ENCODE measurements around the gene MICALL1.

DNA sequence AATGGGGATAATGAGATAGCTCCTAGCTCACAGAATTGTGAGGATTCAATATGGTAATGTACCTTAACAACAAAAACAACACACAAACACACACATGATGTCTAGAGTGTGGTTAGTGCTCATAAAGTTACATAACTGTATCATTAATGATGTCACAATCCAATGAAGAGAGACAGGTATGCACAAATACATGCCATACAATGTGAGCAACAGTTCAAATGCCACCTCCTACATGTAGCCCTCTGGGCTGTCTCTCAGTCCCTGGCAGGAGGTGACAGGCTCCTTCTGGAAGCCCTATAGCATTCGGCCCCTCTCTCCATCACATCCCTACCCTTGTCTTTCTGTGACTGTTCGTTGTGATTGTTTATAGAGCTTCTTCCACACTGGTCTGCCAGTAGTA lies 8.3 kb upstream of the MICALL1 start:
- TF ChIP-seq ZNF274 (IDR thresholded peaks at IDR 0.05; ENCODE audit: low read depth, low read length): no peak
- no peak for TF ChIP-seq YY1 (IDR thresholded peaks at IDR 0.05; ENCODE audit: insufficient read depth, insufficient read length)

Measured in NT2/D1 (cell line).